GM23338 (cell line): ENCODE data around the gene CSF2RB.

Experiments used
- EZH2 ChIP-seq: fragments of 200-600 bp; sonication (generic); IDR thresholded peaks from one replicate; pipeline ENCODE4 v1.8.0; 2017; ENCODE audit warnings: antibody characterized with exemption, mild to moderate bottlenecking, low read depth; ENCODE audit not compliant: unreplicated experiment
- EZH2phosphoT487 ChIP-seq: fragments of 200-600 bp; sonication (generic); IDR thresholded peaks from one replicate; pipeline ENCODE4 v1.8.1; 2018; ENCODE audit warnings: antibody characterized with exemption; ENCODE audit not compliant: unreplicated experiment
- JUNB ChIP-seq: IDR thresholded peaks from one replicate; pipeline ENCODE4 v1.6.1; 2016; ENCODE audit warnings: antibody characterized with exemption; ENCODE audit not compliant: unreplicated experiment
- POLR2AphosphoS5 ChIP-seq: IDR thresholded peaks from 2 replicates; pipeline ENCODE4 v1.6.1; 2016; ENCODE audit warnings: antibody characterized with exemption, low read depth
- STAT1 ChIP-seq: IDR thresholded peaks from one replicate; pipeline ENCODE4 v1.6.1; 2016; ENCODE audit warnings: antibody characterized with exemption; ENCODE audit not compliant: unreplicated experiment
- ZNF114 ChIP-seq: fragments of 250-450 bp; sonication (Bioruptor Pico); IDR thresholded peaks from 2 replicates; pipeline ENCODE4 v1.5.0; 2020; ENCODE audit warnings: mild to moderate bottlenecking, moderate library complexity
- TF ChIP-seq, protein P1 (sequence below), 2 experiments: fragments of 200-600 bp in 1 of 2; sonication (generic) in 1 of 2; conservative IDR thresholded peaks; 2 replicates each; pipeline versions ENCODE4 v1.5.1 to v1.6.1; 2016 to 2017; ENCODE audit warnings: antibody characterized with exemption in 2 of 2, low read depth in 2 of 2, mild to moderate bottlenecking in 2 of 2, moderate library complexity in 1 of 2
- TF ChIP-seq, protein P2 (sequence below): IDR thresholded peaks from one replicate; pipeline ENCODE4 v1.6.1; 2018; ENCODE audit warnings: antibody characterized with exemption; ENCODE audit not compliant: unreplicated experiment
- TF ChIP-seq, protein P3 (sequence below): IDR thresholded peaks from 2 replicates; pipeline ENCODE4 v1.6.1; 2016; ENCODE audit warnings: antibody characterized with exemption
- TF ChIP-seq, protein P4 (sequence below): fragments of 250-450 bp; sonication (Bioruptor Pico); IDR thresholded peaks from 2 replicates; pipeline ENCODE4 v1.5.0; 2020; ENCODE audit warnings: mild to moderate bottlenecking, moderate library complexity

DNA sequence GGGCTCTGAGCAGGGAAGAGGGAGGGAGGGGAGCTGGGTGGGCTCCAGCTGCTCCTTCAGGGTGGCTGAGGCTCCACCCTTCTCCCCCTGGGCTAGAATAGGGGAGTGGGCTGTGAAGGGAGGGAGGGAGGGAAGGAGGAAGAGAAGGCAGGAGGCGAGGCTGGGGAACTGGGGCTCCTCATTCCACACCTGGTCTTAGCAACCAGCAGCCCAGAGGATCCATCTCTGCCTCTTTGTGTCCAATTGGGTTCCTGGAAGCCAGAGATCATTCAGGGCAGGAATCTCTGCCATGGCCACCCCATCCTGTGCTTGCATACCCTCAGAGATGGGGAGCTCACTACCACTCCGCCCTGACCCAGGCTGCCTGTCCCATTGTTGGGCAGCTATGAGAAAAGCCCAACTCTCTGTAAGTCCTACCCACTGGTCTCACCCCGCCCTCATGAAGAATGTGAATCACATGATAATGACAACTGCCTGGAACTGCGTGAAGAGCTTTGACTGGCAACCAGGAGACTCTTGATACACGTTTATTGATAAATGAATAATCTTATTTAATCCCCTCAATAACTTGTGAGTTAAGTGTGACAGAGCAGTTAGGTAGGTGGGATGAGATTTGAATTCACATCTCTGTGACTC, 44.8 kb upstream of the CSF2RB start:
- TF ChIP-seq EZH2 (no peak), POLR2AphosphoS5 (no peak), EZH2phosphoT487 (no peak), JUNB (no peak), ZNF114 (CRISPR knock-in tag) (no peak), STAT1 (no peak)
- TF ChIP-seq, protein P1, sequence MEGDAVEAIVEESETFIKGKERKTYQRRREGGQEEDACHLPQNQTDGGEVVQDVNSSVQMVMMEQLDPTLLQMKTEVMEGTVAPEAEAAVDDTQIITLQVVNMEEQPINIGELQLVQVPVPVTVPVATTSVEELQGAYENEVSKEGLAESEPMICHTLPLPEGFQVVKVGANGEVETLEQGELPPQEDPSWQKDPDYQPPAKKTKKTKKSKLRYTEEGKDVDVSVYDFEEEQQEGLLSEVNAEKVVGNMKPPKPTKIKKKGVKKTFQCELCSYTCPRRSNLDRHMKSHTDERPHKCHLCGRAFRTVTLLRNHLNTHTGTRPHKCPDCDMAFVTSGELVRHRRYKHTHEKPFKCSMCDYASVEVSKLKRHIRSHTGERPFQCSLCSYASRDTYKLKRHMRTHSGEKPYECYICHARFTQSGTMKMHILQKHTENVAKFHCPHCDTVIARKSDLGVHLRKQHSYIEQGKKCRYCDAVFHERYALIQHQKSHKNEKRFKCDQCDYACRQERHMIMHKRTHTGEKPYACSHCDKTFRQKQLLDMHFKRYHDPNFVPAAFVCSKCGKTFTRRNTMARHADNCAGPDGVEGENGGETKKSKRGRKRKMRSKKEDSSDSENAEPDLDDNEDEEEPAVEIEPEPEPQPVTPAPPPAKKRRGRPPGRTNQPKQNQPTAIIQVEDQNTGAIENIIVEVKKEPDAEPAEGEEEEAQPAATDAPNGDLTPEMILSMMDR (conservative IDR thresholded peaks at IDR 0.05; ENCODE audit: low read depth in 2 of 2) = no peak
- TF ChIP-seq, protein P2, sequence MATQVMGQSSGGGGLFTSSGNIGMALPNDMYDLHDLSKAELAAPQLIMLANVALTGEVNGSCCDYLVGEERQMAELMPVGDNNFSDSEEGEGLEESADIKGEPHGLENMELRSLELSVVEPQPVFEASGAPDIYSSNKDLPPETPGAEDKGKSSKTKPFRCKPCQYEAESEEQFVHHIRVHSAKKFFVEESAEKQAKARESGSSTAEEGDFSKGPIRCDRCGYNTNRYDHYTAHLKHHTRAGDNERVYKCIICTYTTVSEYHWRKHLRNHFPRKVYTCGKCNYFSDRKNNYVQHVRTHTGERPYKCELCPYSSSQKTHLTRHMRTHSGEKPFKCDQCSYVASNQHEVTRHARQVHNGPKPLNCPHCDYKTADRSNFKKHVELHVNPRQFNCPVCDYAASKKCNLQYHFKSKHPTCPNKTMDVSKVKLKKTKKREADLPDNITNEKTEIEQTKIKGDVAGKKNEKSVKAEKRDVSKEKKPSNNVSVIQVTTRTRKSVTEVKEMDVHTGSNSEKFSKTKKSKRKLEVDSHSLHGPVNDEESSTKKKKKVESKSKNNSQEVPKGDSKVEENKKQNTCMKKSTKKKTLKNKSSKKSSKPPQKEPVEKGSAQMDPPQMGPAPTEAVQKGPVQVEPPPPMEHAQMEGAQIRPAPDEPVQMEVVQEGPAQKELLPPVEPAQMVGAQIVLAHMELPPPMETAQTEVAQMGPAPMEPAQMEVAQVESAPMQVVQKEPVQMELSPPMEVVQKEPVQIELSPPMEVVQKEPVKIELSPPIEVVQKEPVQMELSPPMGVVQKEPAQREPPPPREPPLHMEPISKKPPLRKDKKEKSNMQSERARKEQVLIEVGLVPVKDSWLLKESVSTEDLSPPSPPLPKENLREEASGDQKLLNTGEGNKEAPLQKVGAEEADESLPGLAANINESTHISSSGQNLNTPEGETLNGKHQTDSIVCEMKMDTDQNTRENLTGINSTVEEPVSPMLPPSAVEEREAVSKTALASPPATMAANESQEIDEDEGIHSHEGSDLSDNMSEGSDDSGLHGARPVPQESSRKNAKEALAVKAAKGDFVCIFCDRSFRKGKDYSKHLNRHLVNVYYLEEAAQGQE = no peak
- TF ChIP-seq, protein P3, sequence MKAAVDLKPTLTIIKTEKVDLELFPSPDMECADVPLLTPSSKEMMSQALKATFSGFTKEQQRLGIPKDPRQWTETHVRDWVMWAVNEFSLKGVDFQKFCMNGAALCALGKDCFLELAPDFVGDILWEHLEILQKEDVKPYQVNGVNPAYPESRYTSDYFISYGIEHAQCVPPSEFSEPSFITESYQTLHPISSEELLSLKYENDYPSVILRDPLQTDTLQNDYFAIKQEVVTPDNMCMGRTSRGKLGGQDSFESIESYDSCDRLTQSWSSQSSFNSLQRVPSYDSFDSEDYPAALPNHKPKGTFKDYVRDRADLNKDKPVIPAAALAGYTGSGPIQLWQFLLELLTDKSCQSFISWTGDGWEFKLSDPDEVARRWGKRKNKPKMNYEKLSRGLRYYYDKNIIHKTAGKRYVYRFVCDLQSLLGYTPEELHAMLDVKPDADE = no peak
- TF ChIP-seq, protein P4, sequence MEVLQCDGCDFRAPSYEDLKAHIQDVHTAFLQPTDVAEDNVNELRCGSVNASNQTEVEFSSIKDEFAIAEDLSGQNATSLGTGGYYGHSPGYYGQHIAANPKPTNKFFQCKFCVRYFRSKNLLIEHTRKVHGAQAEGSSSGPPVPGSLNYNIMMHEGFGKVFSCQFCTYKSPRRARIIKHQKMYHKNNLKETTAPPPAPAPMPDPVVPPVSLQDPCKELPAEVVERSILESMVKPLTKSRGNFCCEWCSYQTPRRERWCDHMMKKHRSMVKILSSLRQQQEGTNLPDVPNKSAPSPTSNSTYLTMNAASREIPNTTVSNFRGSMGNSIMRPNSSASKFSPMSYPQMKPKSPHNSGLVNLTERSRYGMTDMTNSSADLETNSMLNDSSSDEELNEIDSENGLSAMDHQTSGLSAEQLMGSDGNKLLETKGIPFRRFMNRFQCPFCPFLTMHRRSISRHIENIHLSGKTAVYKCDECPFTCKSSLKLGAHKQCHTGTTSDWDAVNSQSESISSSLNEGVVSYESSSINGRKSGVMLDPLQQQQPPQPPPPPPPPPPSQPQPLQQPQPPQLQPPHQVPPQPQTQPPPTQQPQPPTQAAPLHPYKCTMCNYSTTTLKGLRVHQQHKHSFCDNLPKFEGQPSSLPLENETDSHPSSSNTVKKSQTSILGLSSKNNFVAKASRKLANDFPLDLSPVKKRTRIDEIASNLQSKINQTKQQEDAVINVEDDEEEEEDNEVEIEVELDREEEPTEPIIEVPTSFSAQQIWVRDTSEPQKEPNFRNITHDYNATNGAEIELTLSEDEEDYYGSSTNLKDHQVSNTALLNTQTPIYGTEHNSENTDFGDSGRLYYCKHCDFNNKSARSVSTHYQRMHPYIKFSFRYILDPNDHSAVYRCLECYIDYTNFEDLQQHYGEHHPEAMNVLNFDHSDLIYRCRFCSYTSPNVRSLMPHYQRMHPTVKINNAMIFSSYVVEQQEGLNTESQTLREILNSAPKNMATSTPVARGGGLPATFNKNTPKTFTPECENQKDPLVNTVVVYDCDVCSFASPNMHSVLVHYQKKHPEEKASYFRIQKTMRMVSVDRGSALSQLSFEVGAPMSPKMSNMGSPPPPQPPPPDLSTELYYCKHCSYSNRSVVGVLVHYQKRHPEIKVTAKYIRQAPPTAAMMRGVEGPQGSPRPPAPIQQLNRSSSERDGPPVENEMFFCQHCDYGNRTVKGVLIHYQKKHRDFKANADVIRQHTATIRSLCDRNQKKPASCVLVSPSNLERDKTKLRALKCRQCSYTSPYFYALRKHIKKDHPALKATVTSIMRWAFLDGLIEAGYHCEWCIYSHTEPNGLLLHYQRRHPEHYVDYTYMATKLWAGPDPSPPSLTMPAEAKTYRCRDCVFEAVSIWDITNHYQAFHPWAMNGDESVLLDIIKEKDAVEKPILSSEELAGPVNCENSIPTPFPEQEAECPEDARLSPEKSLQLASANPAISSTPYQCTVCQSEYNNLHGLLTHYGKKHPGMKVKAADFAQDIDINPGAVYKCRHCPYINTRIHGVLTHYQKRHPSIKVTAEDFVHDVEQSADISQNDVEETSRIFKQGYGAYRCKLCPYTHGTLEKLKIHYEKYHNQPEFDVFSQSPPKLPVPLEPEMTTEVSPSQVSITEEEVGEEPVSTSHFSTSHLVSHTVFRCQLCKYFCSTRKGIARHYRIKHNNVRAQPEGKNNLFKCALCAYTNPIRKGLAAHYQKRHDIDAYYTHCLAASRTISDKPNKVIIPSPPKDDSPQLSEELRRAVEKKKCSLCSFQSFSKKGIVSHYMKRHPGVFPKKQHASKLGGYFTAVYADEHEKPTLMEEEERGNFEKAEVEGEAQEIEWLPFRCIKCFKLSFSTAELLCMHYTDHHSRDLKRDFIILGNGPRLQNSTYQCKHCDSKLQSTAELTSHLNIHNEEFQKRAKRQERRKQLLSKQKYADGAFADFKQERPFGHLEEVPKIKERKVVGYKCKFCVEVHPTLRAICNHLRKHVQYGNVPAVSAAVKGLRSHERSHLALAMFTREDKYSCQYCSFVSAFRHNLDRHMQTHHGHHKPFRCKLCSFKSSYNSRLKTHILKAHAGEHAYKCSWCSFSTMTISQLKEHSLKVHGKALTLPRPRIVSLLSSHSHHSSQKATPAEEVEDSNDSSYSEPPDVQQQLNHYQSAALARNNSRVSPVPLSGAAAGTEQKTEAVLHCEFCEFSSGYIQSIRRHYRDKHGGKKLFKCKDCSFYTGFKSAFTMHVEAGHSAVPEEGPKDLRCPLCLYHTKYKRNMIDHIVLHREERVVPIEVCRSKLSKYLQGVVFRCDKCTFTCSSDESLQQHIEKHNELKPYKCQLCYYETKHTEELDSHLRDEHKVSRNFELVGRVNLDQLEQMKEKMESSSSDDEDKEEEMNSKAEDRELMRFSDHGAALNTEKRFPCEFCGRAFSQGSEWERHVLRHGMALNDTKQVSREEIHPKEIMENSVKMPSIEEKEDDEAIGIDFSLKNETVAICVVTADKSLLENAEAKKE = no peak
